Measurements from ENCODE around the gene SEZ6.

SEZ6 gene

GRCh38 chr17:29007456-29007855 lies 1.6 kb upstream of the SEZ6 start:
- TF ChIP-seq TCF4 (CRISPR knock-in tag; IDR thresholded peaks at IDR 0.05; ENCODE audit: borderline replicate concordance) (no peak), TOX (CRISPR knock-in tag; IDR thresholded peaks at IDR 0.05; ENCODE audit: borderline replicate concordance) (no peak), TSHZ2 (CRISPR knock-in tag; IDR thresholded peaks at IDR 0.05) (no peak), ISL1 (CRISPR knock-in tag; IDR thresholded peaks at IDR 0.05) (no peak), ZC3H10 (CRISPR knock-in tag; IDR thresholded peaks at IDR 0.05) (no peak), RARB (CRISPR knock-in tag; IDR thresholded peaks at IDR 0.05) (no peak), SNAI2 (CRISPR knock-in tag; IDR thresholded peaks at IDR 0.05) (no peak)
- no peak for ATAC-seq

- ATAC-seq: peak; percentile 9; the same call in 1 of the 3 replicates
- TF ChIP-seq PPARA (CRISPR knock-in tag; IDR thresholded peaks at IDR 0.05; ENCODE audit: borderline replicate concordance) (no peak), BACH2 (CRISPR knock-in tag; IDR thresholded peaks at IDR 0.05; ENCODE audit: borderline replicate concordance) (no peak), CSRNP3 (CRISPR knock-in tag; IDR thresholded peaks at IDR 0.05) (no peak)
Observed at GRCh38 chr17:29004081-29004692, 1.6 kb downstream of the SEZ6 start.

- no peak for ATAC-seq
- TF ChIP-seq BACH2 (CRISPR knock-in tag; IDR thresholded peaks at IDR 0.05; ENCODE audit: borderline replicate concordance) (no peak), ISL1 (CRISPR knock-in tag; IDR thresholded peaks at IDR 0.05) (no peak), ZNF8 (CRISPR knock-in tag; IDR thresholded peaks at IDR 0.05) (no peak), POU6F1 (CRISPR knock-in tag; IDR thresholded peaks at IDR 0.05; ENCODE audit: borderline replicate concordance, low read depth) (no peak), OSR1 (CRISPR knock-in tag; IDR thresholded peaks at IDR 0.05) (no peak), CREB5 (CRISPR knock-in tag; IDR thresholded peaks at IDR 0.05; ENCODE audit: low read depth) (no peak), GLIS3 (CRISPR knock-in tag; IDR thresholded peaks at IDR 0.05) (no peak), SNAI2 (CRISPR knock-in tag; IDR thresholded peaks at IDR 0.05) (no peak), PPARA (CRISPR knock-in tag; IDR thresholded peaks at IDR 0.05; ENCODE audit: borderline replicate concordance) (no peak)
Observed at GRCh38 chr17:29003289-29003688, 2.5 kb downstream of the SEZ6 start.

- TF ChIP-seq GLIS3 (CRISPR knock-in tag; IDR thresholded peaks at IDR 0.05) (no peak), TOX (CRISPR knock-in tag; IDR thresholded peaks at IDR 0.05; ENCODE audit: borderline replicate concordance) (no peak), TCF4 (CRISPR knock-in tag; IDR thresholded peaks at IDR 0.05; ENCODE audit: borderline replicate concordance) (no peak), ESRRG (CRISPR knock-in tag; IDR thresholded peaks at IDR 0.05) (no peak), ZFP30 (CRISPR knock-in tag; IDR thresholded peaks at IDR 0.05) (no peak), POU6F1 (CRISPR knock-in tag; IDR thresholded peaks at IDR 0.05; ENCODE audit: borderline replicate concordance, low read depth) (no peak)
- ATAC-seq: no peak
Observed at GRCh38 chr17:29002811-29003210, 3.0 kb downstream of the SEZ6 start.

Data from SK-N-SH treated with all-trans-retinoic acid at 6 μM for 48 hours (cell line).